ENCODE results near the gene CC2D2B. TPM values are rescaled to one million over a fixed set of nuclear protein-coding genes. Genes with fewer than 3 reads are reported as not detected.
A peak's percentile ranks its signal among the peaks of the same experiment; 100 is the strongest.

Gene CC2D2B
- total and polyA plus RNA-seq, 2 experiments from 2014 or later = 0.24 to 0.92 TPM

DNA sequence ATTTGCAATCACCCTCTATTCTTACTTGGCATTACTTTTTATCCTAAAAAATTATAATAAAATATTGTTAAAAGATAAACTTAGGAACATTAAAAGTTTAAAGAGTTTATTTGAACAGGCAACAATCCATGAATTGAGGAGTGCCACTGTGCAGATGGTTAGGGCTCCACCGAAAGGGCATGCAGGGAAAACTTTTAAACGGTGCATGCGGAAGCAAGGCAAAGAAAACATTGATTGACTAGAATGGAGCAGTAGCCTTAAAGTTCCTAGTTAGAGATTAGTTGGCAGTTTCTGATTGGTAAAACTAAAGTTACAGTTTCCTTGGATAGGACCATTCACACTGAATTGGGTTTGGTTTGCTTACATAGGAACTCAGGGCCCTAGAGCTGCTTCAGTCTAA lies 17.3 kb downstream of the CC2D2B start:
- DNase-seq (ENCODE audit: low spot score) (no peak), ATAC-seq (no peak)
- Histone ChIP-seq H3K4me1 (ENCODE audit: insufficient read depth) (no peaks in the 10 kb centered on the region), H3K4me3 (no peak overlapping the region), H3K27ac (ENCODE audit: low read depth) (no peak overlapping the region), H3K36me3 (ENCODE audit: insufficient read depth) (no peaks in the 10 kb centered on the region), H4K20me1 (replicated peaks; ENCODE audit: insufficient read depth) (no peaks in the 10 kb centered on the region), H3K4me2 (no peak overlapping the region), H3F3A (replicated peaks; ENCODE audit: low read depth) (no peaks in the 10 kb centered on the region), H3K9me2 (ENCODE audit: insufficient read depth) (no peaks in the 10 kb centered on the region), H2AFZ (no peak overlapping the region), H3K27me3 (ENCODE audit: insufficient read depth) (no peaks in the 10 kb centered on the region), H3K79me2 (replicated peaks; ENCODE audit: insufficient read depth) (no peaks in the 10 kb centered on the region)
- Mint-ChIP-seq H3K27me3 (ENCODE audit: insufficient read depth, low read depth, poor library complexity) (no peaks in the 10 kb centered on the region), H3K27ac (no peak overlapping the region), H3K36me3 (ENCODE audit: low read depth) (no peaks in the 10 kb centered on the region), H3K9me3 (no peaks in the 10 kb centered on the region), H3K4me3 (no peak overlapping the region), H3K4me1 (peaks cover 13% of the 10 kb centered on the region; the same call in 2 of the 3 replicates)
- TF ChIP-seq ZNF331 (CRISPR knock-in tag; IDR thresholded peaks at IDR 0.05; ENCODE audit: low read depth) (no peak), ZNF114 (CRISPR knock-in tag; IDR thresholded peaks at IDR 0.05) (no peak), EZH2 (IDR thresholded peaks at IDR 0.05; ENCODE audit: low read depth, unreplicated experiment) (no peak), POLR2AphosphoS5 (IDR thresholded peaks at IDR 0.05; ENCODE audit: low read depth) (no peak), JUNB (IDR thresholded peaks at IDR 0.05; ENCODE audit: unreplicated experiment) (no peak), CREB1 (CRISPR knock-in tag; IDR thresholded peaks at IDR 0.05; ENCODE audit: low read depth) (no peak)
- TF ChIP-seq, protein P1, sequence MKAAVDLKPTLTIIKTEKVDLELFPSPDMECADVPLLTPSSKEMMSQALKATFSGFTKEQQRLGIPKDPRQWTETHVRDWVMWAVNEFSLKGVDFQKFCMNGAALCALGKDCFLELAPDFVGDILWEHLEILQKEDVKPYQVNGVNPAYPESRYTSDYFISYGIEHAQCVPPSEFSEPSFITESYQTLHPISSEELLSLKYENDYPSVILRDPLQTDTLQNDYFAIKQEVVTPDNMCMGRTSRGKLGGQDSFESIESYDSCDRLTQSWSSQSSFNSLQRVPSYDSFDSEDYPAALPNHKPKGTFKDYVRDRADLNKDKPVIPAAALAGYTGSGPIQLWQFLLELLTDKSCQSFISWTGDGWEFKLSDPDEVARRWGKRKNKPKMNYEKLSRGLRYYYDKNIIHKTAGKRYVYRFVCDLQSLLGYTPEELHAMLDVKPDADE (IDR thresholded peaks at IDR 0.05) = no peak
- TF ChIP-seq, protein P2, sequence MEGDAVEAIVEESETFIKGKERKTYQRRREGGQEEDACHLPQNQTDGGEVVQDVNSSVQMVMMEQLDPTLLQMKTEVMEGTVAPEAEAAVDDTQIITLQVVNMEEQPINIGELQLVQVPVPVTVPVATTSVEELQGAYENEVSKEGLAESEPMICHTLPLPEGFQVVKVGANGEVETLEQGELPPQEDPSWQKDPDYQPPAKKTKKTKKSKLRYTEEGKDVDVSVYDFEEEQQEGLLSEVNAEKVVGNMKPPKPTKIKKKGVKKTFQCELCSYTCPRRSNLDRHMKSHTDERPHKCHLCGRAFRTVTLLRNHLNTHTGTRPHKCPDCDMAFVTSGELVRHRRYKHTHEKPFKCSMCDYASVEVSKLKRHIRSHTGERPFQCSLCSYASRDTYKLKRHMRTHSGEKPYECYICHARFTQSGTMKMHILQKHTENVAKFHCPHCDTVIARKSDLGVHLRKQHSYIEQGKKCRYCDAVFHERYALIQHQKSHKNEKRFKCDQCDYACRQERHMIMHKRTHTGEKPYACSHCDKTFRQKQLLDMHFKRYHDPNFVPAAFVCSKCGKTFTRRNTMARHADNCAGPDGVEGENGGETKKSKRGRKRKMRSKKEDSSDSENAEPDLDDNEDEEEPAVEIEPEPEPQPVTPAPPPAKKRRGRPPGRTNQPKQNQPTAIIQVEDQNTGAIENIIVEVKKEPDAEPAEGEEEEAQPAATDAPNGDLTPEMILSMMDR (conservative IDR thresholded peaks at IDR 0.05; ENCODE audit: low read depth in 2 of 2) = peak in 1 of 2 experiments; percentile 35; a peak in 1 of 4 replicates

DNA sequence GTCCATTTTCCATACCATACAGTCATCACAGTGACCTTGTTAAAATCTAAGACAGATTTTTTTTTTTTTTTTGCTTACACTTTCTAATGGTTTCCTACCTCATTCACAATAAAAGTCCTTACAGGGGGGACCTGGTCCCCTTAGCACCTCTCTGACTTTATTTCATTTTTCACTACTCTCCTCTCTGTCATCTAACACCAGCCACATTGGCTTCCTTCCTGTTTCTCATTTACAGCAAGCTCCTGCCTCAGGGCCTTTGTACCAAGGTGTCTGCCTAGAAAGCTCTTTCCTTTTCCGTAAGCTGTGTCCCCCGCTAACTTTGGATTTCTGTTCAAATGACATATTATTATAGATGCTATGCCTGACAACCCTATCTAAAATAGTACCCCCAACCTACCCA lies 27.7 kb downstream of the CC2D2B start:
- Mint-ChIP-seq H3K9me3 (peaks cover 11% of the 10 kb centered on the region), H3K4me3 (no peak overlapping the region), H3K4me1 (no peaks in the 10 kb centered on the region), H3K27me3 (ENCODE audit: insufficient read depth, low read depth, poor library complexity) (no peaks in the 10 kb centered on the region), H3K27ac (no peak overlapping the region), H3K36me3 (ENCODE audit: low read depth) (no peaks in the 10 kb centered on the region)
- H3K79me2 ChIP-seq (replicated peaks; ENCODE audit: insufficient read depth) = no peaks in the 10 kb centered on the region
- no peaks in the 10 kb centered on the region for H3F3A ChIP-seq (replicated peaks; ENCODE audit: low read depth)
- ATAC-seq (no peak), DNase-seq (ENCODE audit: low spot score) (no peak)
- H3K4me2 ChIP-seq = no peak overlapping the region
- H2AFZ ChIP-seq = no peak overlapping the region
- no peaks in the 10 kb centered on the region for H3K36me3 ChIP-seq (ENCODE audit: insufficient read depth)
- H3K9me2 ChIP-seq (ENCODE audit: insufficient read depth) = peaks cover 4% of the 10 kb centered on the region; the same call in 1 of the 2 replicates
- H3K27me3 ChIP-seq (ENCODE audit: insufficient read depth) = no peaks in the 10 kb centered on the region
- H4K20me1 ChIP-seq (replicated peaks; ENCODE audit: insufficient read depth) = no peaks in the 10 kb centered on the region
- no peak overlapping the region for H3K27ac ChIP-seq (ENCODE audit: low read depth)
- H3K4me3 ChIP-seq = no peak overlapping the region
- no peaks in the 10 kb centered on the region for H3K4me1 ChIP-seq (ENCODE audit: insufficient read depth)
- TF ChIP-seq, protein P3, sequence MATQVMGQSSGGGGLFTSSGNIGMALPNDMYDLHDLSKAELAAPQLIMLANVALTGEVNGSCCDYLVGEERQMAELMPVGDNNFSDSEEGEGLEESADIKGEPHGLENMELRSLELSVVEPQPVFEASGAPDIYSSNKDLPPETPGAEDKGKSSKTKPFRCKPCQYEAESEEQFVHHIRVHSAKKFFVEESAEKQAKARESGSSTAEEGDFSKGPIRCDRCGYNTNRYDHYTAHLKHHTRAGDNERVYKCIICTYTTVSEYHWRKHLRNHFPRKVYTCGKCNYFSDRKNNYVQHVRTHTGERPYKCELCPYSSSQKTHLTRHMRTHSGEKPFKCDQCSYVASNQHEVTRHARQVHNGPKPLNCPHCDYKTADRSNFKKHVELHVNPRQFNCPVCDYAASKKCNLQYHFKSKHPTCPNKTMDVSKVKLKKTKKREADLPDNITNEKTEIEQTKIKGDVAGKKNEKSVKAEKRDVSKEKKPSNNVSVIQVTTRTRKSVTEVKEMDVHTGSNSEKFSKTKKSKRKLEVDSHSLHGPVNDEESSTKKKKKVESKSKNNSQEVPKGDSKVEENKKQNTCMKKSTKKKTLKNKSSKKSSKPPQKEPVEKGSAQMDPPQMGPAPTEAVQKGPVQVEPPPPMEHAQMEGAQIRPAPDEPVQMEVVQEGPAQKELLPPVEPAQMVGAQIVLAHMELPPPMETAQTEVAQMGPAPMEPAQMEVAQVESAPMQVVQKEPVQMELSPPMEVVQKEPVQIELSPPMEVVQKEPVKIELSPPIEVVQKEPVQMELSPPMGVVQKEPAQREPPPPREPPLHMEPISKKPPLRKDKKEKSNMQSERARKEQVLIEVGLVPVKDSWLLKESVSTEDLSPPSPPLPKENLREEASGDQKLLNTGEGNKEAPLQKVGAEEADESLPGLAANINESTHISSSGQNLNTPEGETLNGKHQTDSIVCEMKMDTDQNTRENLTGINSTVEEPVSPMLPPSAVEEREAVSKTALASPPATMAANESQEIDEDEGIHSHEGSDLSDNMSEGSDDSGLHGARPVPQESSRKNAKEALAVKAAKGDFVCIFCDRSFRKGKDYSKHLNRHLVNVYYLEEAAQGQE (IDR thresholded peaks at IDR 0.05; ENCODE audit: unreplicated experiment) = no peak
- TF ChIP-seq EZH2phosphoT487 (IDR thresholded peaks at IDR 0.05; ENCODE audit: unreplicated experiment) = no peak
- TF ChIP-seq EZH2 (IDR thresholded peaks at IDR 0.05; ENCODE audit: low read depth, unreplicated experiment) = no peak
- no peak for TF ChIP-seq CREB1 (CRISPR knock-in tag; IDR thresholded peaks at IDR 0.05; ENCODE audit: low read depth)
- no peak for TF ChIP-seq STAT1 (IDR thresholded peaks at IDR 0.05; ENCODE audit: unreplicated experiment)
- TF ChIP-seq, protein P1 (IDR thresholded peaks at IDR 0.05) = no peak
- no peak for TF ChIP-seq ZNF114 (CRISPR knock-in tag; IDR thresholded peaks at IDR 0.05)
- TF ChIP-seq, protein P2 (conservative IDR thresholded peaks at IDR 0.05; ENCODE audit: low read depth in 2 of 2) = no peak

All from GM23338 (cell line).